Activated T-cell treated with anti-CD3 and anti-CD28 coated beads for 1 hour (primary cell): ENCODE measurements around the gene OPN3.

Source experiments
- DNase-seq: peaks from one replicate; pipeline ENCODE4 v3.0.0-alpha.2; 2020; ENCODE audit warnings: low read depth

Gene OPN3

GRCh38 chr1:241589521-241589920 is 50.6 kb downstream of the OPN3 start:
- DNase-seq, result no peak

GRCh38 chr1:241586905-241587512 is 53.2 kb downstream of the OPN3 start:
- DNase-seq, result no peak

GRCh38 chr1:241582921-241583321 is 57.2 kb downstream of the OPN3 start:
- DNase-seq, result no peak

GRCh38 chr1:241579434-241579833 is 60.7 kb downstream of the OPN3 start:
- no peak for DNase-seq

- no peak for DNase-seq
These were observed 66.0 kb downstream of the OPN3 start for GRCh38 chr1:241574154-241574553.

GRCh38 chr1:241569848-241570247 is 70.3 kb downstream of the OPN3 start:
- no peak for DNase-seq

GRCh38 chr1:241560849-241561187 is 79.4 kb downstream of the OPN3 start:
- no peak for DNase-seq

- no peak for DNase-seq
These were observed 79.9 kb downstream of the OPN3 start for GRCh38 chr1:241560146-241560848.

GRCh38 chr1:241557551-241558193 is 82.5 kb downstream of the OPN3 start:
- no peak for DNase-seq

- no peak for DNase-seq
These were observed 83.1 kb downstream of the OPN3 start for GRCh38 chr1:241557031-241557430.

GRCh38 chr1:241555526-241555925 is 84.6 kb downstream of the OPN3 start:
- no peak for DNase-seq

- DNase-seq, result no peak
These were observed 86.1 kb downstream of the OPN3 start for GRCh38 chr1:241553886-241554592.

GRCh38 chr1:241551759-241552638 is 88.2 kb downstream of the OPN3 start:
- peak; percentile 8 for DNase-seq

- no peak for DNase-seq
These were observed 89.9 kb downstream of the OPN3 start for GRCh38 chr1:241550318-241550717.

GRCh38 chr1:241548008-241548407 is 92.2 kb downstream of the OPN3 start:
- DNase-seq, result no peak
